Panc1 (cell line): Measurements from ENCODE around the gene HOXD9. TPM values are rescaled to one million over a fixed set of nuclear protein-coding genes. Genes with fewer than 3 reads are reported as not detected.
A peak's percentile ranks its signal among the peaks of the same experiment; 100 is the strongest.

Experiments used
- ATAC-seq: fragments of 200-7000 bp; cut with Tn5 transposase; 2 replicates; pipeline ENCODE4 v1.9.1; 2020; ENCODE audit warnings: mild to moderate bottlenecking, moderate library complexity
- BruUV-seq: library from RNA; stranded (reverse); fragments of 400-500 nt; replicated peaks from 2 replicates; lab custom pipeline; 2021; lab: Mats Ljungman, UMichigan
- CTCF ChIA-PET: fragments of 300-600 bp; sonication (Branson Sonifier 250); formaldehyde crosslinking; loops from one replicate; lab custom pipeline; 2022; ENCODE audit warnings: antibody characterized with exemption; lab: Charles Lee
- POLR2A ChIA-PET: fragments of 300-600 bp; sonication (Branson Sonifier 250); formaldehyde crosslinking; loops from one replicate; lab custom pipeline; 2022; ENCODE audit warnings: antibody characterized with exemption; lab: Charles Lee
- DNase-seq: peaks from one replicate; pipeline ENCODE4 v3.0.0-alpha.2; 2010; ENCODE audit warnings: low read depth, low spot score
- H3K27ac ChIP-seq: 2 replicates; pipeline ENCODE4 v1.5.1; 2011; ENCODE audit warnings: mild to moderate bottlenecking, low read length, inconsistent platforms
- H3K27me3 ChIP-seq: fragments of 200-500 bp; sonication (Bioruptor generic); 2 replicates; pipeline ENCODE4 v1.6.0; 2014; ENCODE audit warnings: low read length, inconsistent platforms; ENCODE audit not compliant: control insufficient read depth, insufficient read depth
- H3K36me3 ChIP-seq: fragments of 200-500 bp; sonication (Bioruptor generic); 2 replicates; pipeline ENCODE4 v1.5.1; 2014; ENCODE audit warnings: inconsistent platforms, mild to moderate bottlenecking, low read length, moderate library complexity; ENCODE audit not compliant: control insufficient read depth, insufficient read depth
- H3K4me1 ChIP-seq: 2 replicates; pipeline ENCODE4 v1.5.1; 2011; ENCODE audit warnings: inconsistent platforms, mild to moderate bottlenecking, low read length, moderate library complexity; ENCODE audit not compliant: control insufficient read depth, insufficient read depth
- H3K4me3 ChIP-seq, 2 experiments: 2 replicates each; pipeline ENCODE4 v1.5.1; 2011 to 2012; ENCODE audit warnings: low read depth in 2 of 2, low read length in 2 of 2, mild to moderate bottlenecking in 2 of 2, inconsistent platforms in 1 of 2, moderate library complexity in 1 of 2
- H3K9me3 ChIP-seq: fragments of 200-500 bp; sonication (Bioruptor generic); 2 replicates; pipeline ENCODE4 v1.5.1; 2014; ENCODE audit warnings: low read depth, mild to moderate bottlenecking, inconsistent platforms, low read length, moderate library complexity; ENCODE audit not compliant: control insufficient read depth, insufficient read depth
- POLR2AphosphoS5 ChIP-seq: IDR thresholded peaks from 2 replicates; pipeline ENCODE4 v1.6.1; 2012; ENCODE audit warnings: mild to moderate bottlenecking, low read depth, low read length, moderate library complexity
- SIN3A ChIP-seq: IDR thresholded peaks from 2 replicates; pipeline ENCODE4 v1.6.1; 2012; ENCODE audit warnings: low read depth, mild to moderate bottlenecking, low read length, moderate library complexity, borderline replicate concordance; ENCODE audit not compliant: insufficient read depth
- TCF7L2 ChIP-seq: IDR thresholded peaks from 2 replicates; pipeline ENCODE4 v1.6.1; 2011; ENCODE audit warnings: mild to moderate bottlenecking, low read depth, low read length, inconsistent platforms
- in situ Hi-C: cut with HindIII; loops from 2 replicates; pipeline ENCODE4 v1.10.0; 2016; ENCODE audit warnings: low sequenced_read_pairs, low pct_unique_long_range_greater_than_20kb
- intact Hi-C: fragments of 100-400 bp; cut with micrococcal nuclease; formaldehyde crosslinking; loops from one replicate; pipeline ENCODE4 v1.10.0; 2022; ENCODE audit not compliant: unreplicated experiment
- total RNA-seq: library from RNA; stranded (reverse); gene quantifications from one replicate; pipeline ENCODE4 v1.2.1, GENCODE V29; 2021; ENCODE audit not compliant: unreplicated experiment
- TF ChIP-seq, protein P1 (sequence below), 2 experiments: IDR thresholded peaks; 2 replicates each; pipeline ENCODE4 v1.6.1; 2011 to 2012; ENCODE audit warnings: low read depth in 2 of 2, control low read depth in 1 of 2, low read length in 1 of 2, mild to moderate bottlenecking in 1 of 2, moderate library complexity in 1 of 2; ENCODE audit not compliant: insufficient read depth in 1 of 2
- TF ChIP-seq, protein P2 (sequence below): fragments of 450-650 bp; IDR thresholded peaks from 2 replicates; pipeline ENCODE4 v1.5.1; 2017; ENCODE audit warnings: mild to moderate bottlenecking

The HOXD9 gene
- total RNA-seq, 1 experiment from 2014 or later = 0.15 TPM

DNA sequence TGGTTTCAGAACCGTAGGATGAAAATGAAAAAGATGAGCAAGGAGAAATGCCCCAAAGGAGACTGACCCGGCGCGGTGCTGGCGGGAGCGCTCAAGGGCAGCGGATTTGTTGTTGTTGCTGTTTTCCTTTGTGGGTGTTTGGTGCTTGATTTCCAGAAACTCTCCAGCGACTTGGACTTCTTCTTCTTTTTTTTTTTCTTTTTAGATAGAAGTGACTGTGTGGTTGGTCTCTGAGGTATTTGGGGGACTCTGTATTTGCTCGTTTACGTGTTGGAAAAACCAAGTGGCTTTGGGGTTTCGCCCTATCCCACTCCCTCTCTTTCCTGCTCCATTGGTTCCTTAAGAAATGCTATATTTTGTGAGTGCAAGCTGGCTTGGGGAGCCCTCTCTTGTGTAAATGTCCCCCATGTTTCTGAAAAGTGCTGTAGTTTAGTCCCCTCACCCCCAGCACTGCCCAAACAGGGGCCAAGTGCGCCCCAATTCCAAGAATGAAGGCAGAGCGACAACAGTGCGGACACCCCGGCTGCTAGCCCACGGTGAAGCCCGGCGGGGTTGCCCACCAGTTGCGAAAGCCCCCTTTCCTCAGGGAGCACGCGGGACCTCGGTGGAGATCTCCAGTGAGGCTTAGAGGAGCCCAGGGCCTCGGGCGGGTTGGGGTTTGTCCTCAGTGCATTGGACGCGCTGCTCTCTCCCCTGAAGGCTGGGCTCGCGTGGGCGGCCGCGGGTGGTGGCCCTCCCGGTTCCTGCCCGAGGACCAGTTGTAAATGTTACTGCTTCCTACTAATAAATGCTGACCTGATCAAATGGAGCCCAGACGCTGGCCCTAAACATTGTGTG lies 1.8 kb downstream of the HOXD9 start:
- intact Hi-C loops = loop anchor here (10.0 kb wide), 1 partner anchor 690 kb away; no protein-coding TSS in a partner anchor
- H3K9me3 ChIP-seq = no peaks in the 10 kb centered on the region
- no peak for ATAC-seq
- TF ChIP-seq, protein P1, sequence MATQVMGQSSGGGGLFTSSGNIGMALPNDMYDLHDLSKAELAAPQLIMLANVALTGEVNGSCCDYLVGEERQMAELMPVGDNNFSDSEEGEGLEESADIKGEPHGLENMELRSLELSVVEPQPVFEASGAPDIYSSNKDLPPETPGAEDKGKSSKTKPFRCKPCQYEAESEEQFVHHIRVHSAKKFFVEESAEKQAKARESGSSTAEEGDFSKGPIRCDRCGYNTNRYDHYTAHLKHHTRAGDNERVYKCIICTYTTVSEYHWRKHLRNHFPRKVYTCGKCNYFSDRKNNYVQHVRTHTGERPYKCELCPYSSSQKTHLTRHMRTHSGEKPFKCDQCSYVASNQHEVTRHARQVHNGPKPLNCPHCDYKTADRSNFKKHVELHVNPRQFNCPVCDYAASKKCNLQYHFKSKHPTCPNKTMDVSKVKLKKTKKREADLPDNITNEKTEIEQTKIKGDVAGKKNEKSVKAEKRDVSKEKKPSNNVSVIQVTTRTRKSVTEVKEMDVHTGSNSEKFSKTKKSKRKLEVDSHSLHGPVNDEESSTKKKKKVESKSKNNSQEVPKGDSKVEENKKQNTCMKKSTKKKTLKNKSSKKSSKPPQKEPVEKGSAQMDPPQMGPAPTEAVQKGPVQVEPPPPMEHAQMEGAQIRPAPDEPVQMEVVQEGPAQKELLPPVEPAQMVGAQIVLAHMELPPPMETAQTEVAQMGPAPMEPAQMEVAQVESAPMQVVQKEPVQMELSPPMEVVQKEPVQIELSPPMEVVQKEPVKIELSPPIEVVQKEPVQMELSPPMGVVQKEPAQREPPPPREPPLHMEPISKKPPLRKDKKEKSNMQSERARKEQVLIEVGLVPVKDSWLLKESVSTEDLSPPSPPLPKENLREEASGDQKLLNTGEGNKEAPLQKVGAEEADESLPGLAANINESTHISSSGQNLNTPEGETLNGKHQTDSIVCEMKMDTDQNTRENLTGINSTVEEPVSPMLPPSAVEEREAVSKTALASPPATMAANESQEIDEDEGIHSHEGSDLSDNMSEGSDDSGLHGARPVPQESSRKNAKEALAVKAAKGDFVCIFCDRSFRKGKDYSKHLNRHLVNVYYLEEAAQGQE (IDR thresholded peaks at IDR 0.05; ENCODE audit: insufficient read depth in 1 of 2, low read depth in 2 of 2, low read length in 1 of 2) = no peak
- TF ChIP-seq, protein P2, sequence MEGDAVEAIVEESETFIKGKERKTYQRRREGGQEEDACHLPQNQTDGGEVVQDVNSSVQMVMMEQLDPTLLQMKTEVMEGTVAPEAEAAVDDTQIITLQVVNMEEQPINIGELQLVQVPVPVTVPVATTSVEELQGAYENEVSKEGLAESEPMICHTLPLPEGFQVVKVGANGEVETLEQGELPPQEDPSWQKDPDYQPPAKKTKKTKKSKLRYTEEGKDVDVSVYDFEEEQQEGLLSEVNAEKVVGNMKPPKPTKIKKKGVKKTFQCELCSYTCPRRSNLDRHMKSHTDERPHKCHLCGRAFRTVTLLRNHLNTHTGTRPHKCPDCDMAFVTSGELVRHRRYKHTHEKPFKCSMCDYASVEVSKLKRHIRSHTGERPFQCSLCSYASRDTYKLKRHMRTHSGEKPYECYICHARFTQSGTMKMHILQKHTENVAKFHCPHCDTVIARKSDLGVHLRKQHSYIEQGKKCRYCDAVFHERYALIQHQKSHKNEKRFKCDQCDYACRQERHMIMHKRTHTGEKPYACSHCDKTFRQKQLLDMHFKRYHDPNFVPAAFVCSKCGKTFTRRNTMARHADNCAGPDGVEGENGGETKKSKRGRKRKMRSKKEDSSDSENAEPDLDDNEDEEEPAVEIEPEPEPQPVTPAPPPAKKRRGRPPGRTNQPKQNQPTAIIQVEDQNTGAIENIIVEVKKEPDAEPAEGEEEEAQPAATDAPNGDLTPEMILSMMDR = no peak
- no peak for TF ChIP-seq SIN3A
- no peak for TF ChIP-seq POLR2AphosphoS5
- TF ChIP-seq TCF7L2 = no peak
- H3K27ac ChIP-seq = no peak overlapping the region
- CTCF ChIA-PET = interaction anchor here (0.6 to 1.2 kb wide), 2 partner anchors 247 to 530 kb away, joined by 3 to 4 read pairs; no protein-coding TSS in a partner anchor
- H3K4me3 ChIP-seq = no peak overlapping the region
- BruUV-seq = no TSS peak
- H3K4me1 ChIP-seq = peaks cover 7% of the 10 kb centered on the region
- no peaks in the 10 kb centered on the region for H3K27me3 ChIP-seq
- POLR2A ChIA-PET = no interaction called here
- no peaks in the 10 kb centered on the region for H3K36me3 ChIP-seq
- no peak for DNase-seq
- in situ Hi-C loops = no loop called here

DNA sequence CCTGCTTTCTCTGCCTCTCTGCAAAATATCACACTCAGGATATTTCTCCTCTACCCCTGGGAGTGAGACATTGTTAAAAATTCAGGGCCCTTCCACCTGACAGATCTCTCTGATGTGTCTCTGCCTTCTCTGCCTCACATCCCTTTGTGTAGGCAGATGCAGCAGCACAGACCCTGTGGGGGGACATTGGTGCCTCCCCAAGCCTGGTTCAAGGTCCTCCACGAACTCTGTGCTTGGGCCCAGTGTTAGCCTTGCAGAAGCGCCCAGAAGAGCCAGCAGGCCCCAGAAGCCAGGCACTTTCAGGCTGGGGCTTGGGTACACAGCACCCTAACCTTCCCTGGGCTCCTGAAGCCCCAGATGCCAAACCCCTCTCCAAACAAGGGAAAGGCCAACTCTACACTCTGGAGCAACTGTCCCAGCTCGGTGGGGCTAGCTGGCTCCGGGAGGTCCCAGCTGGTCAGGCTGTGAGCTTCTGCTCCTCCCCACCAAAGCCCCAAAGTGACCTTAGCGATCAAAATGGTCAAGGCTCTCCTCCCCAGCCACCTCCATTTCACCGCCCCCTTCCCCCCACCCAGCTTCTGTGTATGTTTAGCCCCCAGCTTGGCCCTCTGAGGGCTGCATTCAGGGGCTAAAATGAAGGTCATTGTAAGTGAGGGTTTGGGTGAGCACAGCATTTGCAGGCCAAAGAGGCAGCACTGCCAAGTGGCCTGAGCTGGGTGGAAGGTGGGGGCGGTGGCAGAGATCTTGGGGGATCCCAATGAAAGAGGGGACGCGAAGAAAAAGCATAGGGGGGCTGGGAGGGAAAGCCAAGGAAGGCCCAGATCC lies 2.6 kb downstream of the HOXD9 start:
- CTCF ChIA-PET = interaction anchor here (0.6 to 1.2 kb wide), 2 partner anchors 246 to 529 kb away, joined by 3 to 4 read pairs; no protein-coding TSS in a partner anchor
- no peak overlapping the region for H3K27ac ChIP-seq
- ATAC-seq = peak; percentile 30; the same call in 1 of the 2 replicates
- BruUV-seq = no TSS peak
- intact Hi-C loops = loop anchor here (5.0 to 10.0 kb wide), 4 partner anchors 527 to 1037 kb away; no protein-coding TSS in a partner anchor
- H3K36me3 ChIP-seq = no peaks in the 10 kb centered on the region
- TF ChIP-seq, protein P1 (IDR thresholded peaks at IDR 0.05; ENCODE audit: insufficient read depth in 1 of 2, low read depth in 2 of 2, low read length in 1 of 2) = no peak
- TF ChIP-seq, protein P2 = no peak
- no peak for TF ChIP-seq TCF7L2
- no peak for TF ChIP-seq SIN3A
- no peak for TF ChIP-seq POLR2AphosphoS5
- in situ Hi-C loops = no loop called here
- H3K27me3 ChIP-seq = no peaks in the 10 kb centered on the region
- POLR2A ChIA-PET = no interaction called here
- H3K9me3 ChIP-seq = no peaks in the 10 kb centered on the region
- H3K4me3 ChIP-seq = no peak overlapping the region
- peaks cover 7% of the 10 kb centered on the region for H3K4me1 ChIP-seq
- DNase-seq = no peak
